ENCODE data around the gene LMO1. TPM values are rescaled to one million over a fixed set of nuclear protein-coding genes. Genes with fewer than 3 reads are reported as not detected.
A peak's percentile ranks its signal among the peaks of the same experiment; 100 is the strongest.

LMO1 gene
- total and polyA plus RNA-seq, 8 donors = 0.65 TPM; not detected in 7

- WGBS, 5 donors = 49 to 52% (median 50%) methylated on average over 17 to 20 of the region's 20 CpGs
- H3K9me3 ChIP-seq = no peaks in the 10 kb centered on the region
- H3K27ac ChIP-seq = peak overlapping the region in 4 of 5 donors; percentile 44 to 58 (median 55)
- intact Hi-C loops (cut with DNase I; ENCODE audit: low total_unique reads) = no loop called here
- no peaks in the 10 kb centered on the region for H3K36me3 ChIP-seq
- DNase-seq = peak in 1 of 2 donors; percentile 17
- peaks cover 5 to 24% (median 13%) of the 10 kb centered on the region in 4 donors for H3K4me1 ChIP-seq
- H3K4me3 ChIP-seq = no peak overlapping the region
- no peak for TF ChIP-seq CTCF (IDR thresholded peaks at IDR 0.05)
- TF ChIP-seq EP300 (IDR thresholded peaks at IDR 0.05) = no peak
- TF ChIP-seq POLR2A (IDR thresholded peaks at IDR 0.05) = no peak
- no peak for TF ChIP-seq POLR2AphosphoS5 (IDR thresholded peaks at IDR 0.05)
- H3K27me3 ChIP-seq = peaks cover 0 to 45% (median 9%) of the 10 kb centered on the region in 3 donors
These were observed 56.3 kb downstream of the LMO1 start for GRCh38 chr11:8207080-8208000.

GRCh38 chr11:8206251-8207079 lies 57.2 kb downstream of the LMO1 start:
- H3K27ac ChIP-seq = peak overlapping the region in 4 of 5 donors; percentile 52 to 69 (median 58)
- H3K4me3 ChIP-seq = peak overlapping the region in 1 of 4 donors; percentile 6
- 9 to 25% (median 18%) methylated on average over 21 to 31 of the region's 31 CpGs for WGBS, 5 donors
- peak in 2 of 3 donors; percentile 16 to 45 for TF ChIP-seq POLR2AphosphoS5 (IDR thresholded peaks at IDR 0.05)
- TF ChIP-seq CTCF (IDR thresholded peaks at IDR 0.05) = no peak
- H3K9me3 ChIP-seq = no peaks in the 10 kb centered on the region
- no peaks in the 10 kb centered on the region for H3K36me3 ChIP-seq
- DNase-seq = peak; percentile 78 to 89
- intact Hi-C loops (cut with DNase I; ENCODE audit: low total_unique reads) = no loop called here
- peaks cover 5 to 24% (median 13%) of the 10 kb centered on the region in 4 donors for H3K4me1 ChIP-seq
- H3K27me3 ChIP-seq = peaks cover 0 to 45% (median 9%) of the 10 kb centered on the region in 3 donors

- H3K27ac ChIP-seq = no peak overlapping the region
- peak in 1 of 2 donors; percentile 10 for DNase-seq
- H3K4me3 ChIP-seq = no peak overlapping the region
- H3K36me3 ChIP-seq = no peaks in the 10 kb centered on the region
- TF ChIP-seq POLR2A (IDR thresholded peaks at IDR 0.05) (no peak), CTCF (IDR thresholded peaks at IDR 0.05) (no peak), POLR2AphosphoS5 (IDR thresholded peaks at IDR 0.05) (no peak), EP300 (IDR thresholded peaks at IDR 0.05) (no peak)
- no peaks in the 10 kb centered on the region for H3K9me3 ChIP-seq
- intact Hi-C loops (cut with DNase I; ENCODE audit: low total_unique reads) = no loop called here
- WGBS, 5 donors = 79 to 90% (median 85%) methylated on average over 8 of the region's 8 CpGs
- H3K4me1 ChIP-seq = peaks cover 5 to 24% (median 13%) of the 10 kb centered on the region in 4 donors
- H3K27me3 ChIP-seq = peaks cover 0 to 45% (median 9%) of the 10 kb centered on the region in 3 donors
These were observed 58.1 kb downstream of the LMO1 start for GRCh38 chr11:8205566-8205965.

GRCh38 chr11:8204596-8204995 lies 59.1 kb downstream of the LMO1 start:
- TF ChIP-seq POLR2A (IDR thresholded peaks at IDR 0.05) (no peak), EP300 (IDR thresholded peaks at IDR 0.05) (no peak), POLR2AphosphoS5 (IDR thresholded peaks at IDR 0.05) (no peak), CTCF (IDR thresholded peaks at IDR 0.05) (no peak)
- Histone ChIP-seq H3K27ac (no peak overlapping the region), H3K27me3 (peaks cover 0 to 46% (median 9%) of the 10 kb centered on the region in 3 donors), H3K4me3 (no peak overlapping the region), H3K9me3 (no peaks in the 10 kb centered on the region), H3K36me3 (no peaks in the 10 kb centered on the region), H3K4me1 (peaks cover 5 to 24% (median 13%) of the 10 kb centered on the region in 4 donors)
- no peak for DNase-seq
- WGBS, 5 donors = 51 to 74% (median 58%) methylated on average over 5 of the region's 5 CpGs
- intact Hi-C loops (cut with DNase I; ENCODE audit: low total_unique reads) = no loop called here
